B cell (primary cell): ENCODE data around the gene ACAD8. TPM values are rescaled to one million over a fixed set of nuclear protein-coding genes. Genes with fewer than 3 reads are reported as not detected.

Source experiments
- ATAC-seq: fragments of 200-7000 bp; cut with Tn5 transposase; one replicate; pipeline ENCODE4 v1.10.0; 2021; ENCODE audit warnings: low read depth, mild to moderate bottlenecking, moderate number of reproducible peaks, moderate library complexity
- CTCF ChIA-PET: fragments of 350-600 bp; sonication (Branson Sonifier 250); formaldehyde crosslinking; loops from one replicate; lab custom pipeline; 2021; ENCODE audit warnings: antibody characterized with exemption, inconsistent platforms; lab: Charles Lee
- POLR2A ChIA-PET: fragments of 350-600 bp; sonication (Branson Sonifier 250); formaldehyde crosslinking; loops from one replicate; lab custom pipeline; 2021; ENCODE audit warnings: antibody characterized with exemption; lab: Charles Lee
- DNase-seq: peaks from one replicate; pipeline ENCODE4 v3.0.0; 2013
- H2AFZ ChIP-seq: 2 replicates; pipeline ENCODE4 v1.6.1; 2012; ENCODE audit warnings: mild to moderate bottlenecking, low read depth, low read length; ENCODE audit not compliant: insufficient read depth, poor library complexity, severe bottlenecking
- H3K27ac ChIP-seq, 2 donors: 1 replicate in 1 of 2; 2 replicates in 1 of 2; pipeline ENCODE4 v1.5.1; 2012 to 2013; ENCODE audit warnings: low read length in 2 of 2, mild to moderate bottlenecking in 2 of 2, moderate library complexity in 1 of 2
- H3K27me3 ChIP-seq, 4 experiments: fragments of 200-600 bp in 1 of 4; sonication (generic) in 1 of 4; replicated peaks in 1 of 4; 1 replicate in 2 of 4; 2 replicates in 2 of 4; pipeline versions ENCODE4 v1.6.1 to v1.7.0; 2013 to 2016; ENCODE audit warnings: low read length in 3 of 4, mild to moderate bottlenecking in 2 of 4, mixed read lengths in 1 of 4, moderate library complexity in 1 of 4; ENCODE audit not compliant: insufficient read depth in 4 of 4, control insufficient read depth in 3 of 4; ENCODE audit errors: control extremely low read depth in 1 of 4
- H3K36me3 ChIP-seq, 2 experiments: replicated peaks in 1 of 2; 1 replicate in 1 of 2; 2 replicates in 1 of 2; pipeline versions ENCODE4 v1.6.1 to v1.7.1; 2013; ENCODE audit warnings: low read length in 1 of 2; ENCODE audit not compliant: insufficient read depth in 2 of 2, control insufficient read depth in 1 of 2; ENCODE audit errors: control extremely low read depth in 1 of 2, extremely low read depth in 1 of 2
- H3K4me1 ChIP-seq, 2 donors: fragments of 200-600 bp in 1 of 2; sonication (generic) in 1 of 2; 1 replicate in 1 of 2; 2 replicates in 1 of 2; pipeline versions ENCODE4 v1.5.1 to v1.6.1; 2013 to 2017; ENCODE audit warnings: low read length in 2 of 2; ENCODE audit not compliant: control insufficient read depth in 2 of 2, insufficient read depth in 2 of 2
- H3K4me2 ChIP-seq: replicated peaks from 2 replicates; pipeline ENCODE3; 2012; ENCODE audit warnings: mild to moderate bottlenecking, low read depth, low read length; ENCODE audit not compliant: poor library complexity, severe bottlenecking
- H3K4me3 ChIP-seq, 5 experiments: fragments of 200-600 bp in 1 of 5; sonication (generic) in 1 of 5; 1 replicate in 3 of 5; 2 replicates in 2 of 5; pipeline versions ENCODE4 v1.5.1 to v1.7.0; 2011 to 2016; ENCODE audit warnings: low read length in 4 of 5, mild to moderate bottlenecking in 4 of 5, low read depth in 2 of 5, control low read depth in 1 of 5, moderate library complexity in 1 of 5; ENCODE audit not compliant: insufficient read depth in 1 of 5; ENCODE audit errors: control extremely low read depth in 1 of 5, extremely low read depth in 1 of 5
- H3K79me2 ChIP-seq: fragments of 200-600 bp; sonication (generic); one replicate; pipeline ENCODE4 v1.6.0; 2016; ENCODE audit warnings: low read length; ENCODE audit not compliant: control insufficient read depth, insufficient read depth
- H3K9ac ChIP-seq: fragments of 200-600 bp; sonication (generic); 2 replicates; pipeline ENCODE4 v1.6.1; 2017; ENCODE audit warnings: mild to moderate bottlenecking, low read length, moderate library complexity
- H3K9me3 ChIP-seq, 3 donors: one replicate each; pipeline versions ENCODE4 v1.6.1 to v1.7.1; 2013; ENCODE audit warnings: low read length in 2 of 3; ENCODE audit not compliant: control insufficient read depth in 2 of 3, insufficient read depth in 1 of 3; ENCODE audit errors: control extremely low read depth in 1 of 3
- H4K20me1 ChIP-seq: 2 replicates; pipeline ENCODE4 v1.6.0; 2012; ENCODE audit warnings: mild to moderate bottlenecking, low read length; ENCODE audit not compliant: insufficient read depth, control insufficient read depth, poor library complexity, severe bottlenecking
- H3K27ac Mint-ChIP-seq: one replicate; pipeline ENCODE4 v1.8.0; 2021; ENCODE audit warnings: mixed read lengths
- H3K27me3 Mint-ChIP-seq: one replicate; pipeline ENCODE4 v1.8.0; 2021; ENCODE audit warnings: mixed read lengths
- H3K4me1 Mint-ChIP-seq: one replicate; pipeline ENCODE4 v1.8.0; 2021; ENCODE audit warnings: mixed read lengths
- H3K4me3 Mint-ChIP-seq: one replicate; pipeline ENCODE4 v1.8.0; 2021; ENCODE audit warnings: mixed read lengths
- H3K9me3 Mint-ChIP-seq: one replicate; pipeline ENCODE4 v1.8.0; 2022; ENCODE audit warnings: mixed read lengths; ENCODE audit not compliant: insufficient read depth
- CTCF ChIP-seq: fragments of 200-600 bp; IDR thresholded peaks from one replicate; pipeline ENCODE4 v1.8.0; 2022; ENCODE audit warnings: antibody characterized with exemption, mild to moderate bottlenecking
- EZH2 ChIP-seq: IDR thresholded peaks from 2 replicates; pipeline ENCODE4 v1.6.1; 2012; ENCODE audit warnings: borderline replicate concordance, low read depth, mild to moderate bottlenecking, moderate library complexity, low read length; ENCODE audit not compliant: insufficient read depth, poor library complexity, severe bottlenecking
- WGBS: methylation state at CpG from one replicate; pipeline ENCODE4 v1.1.5; 2013; ENCODE audit warnings: missing lambda C conversion rate; ENCODE audit not compliant: insufficient coverage; 5-methylcytosine and 5-hydroxymethylcytosine counted together
- intact Hi-C: fragments of 100-400 bp; cut with micrococcal nuclease; formaldehyde crosslinking; loops from one replicate; pipeline ENCODE4 v1.10.0; 2022
- polyA plus RNA-seq: library from polyadenylated mRNA; depleted of rRNA; stranded (reverse); fragments of >200 nt; gene quantifications from 2 replicates; pipeline ENCODE4 v1.2.3, GENCODE V29; 2012
- total RNA-seq, 2 donors: library from RNA; stranded (reverse); fragments of 120-200 nt in 1 of 2; gene quantifications; 1 replicate in 1 of 2; 2 replicates in 1 of 2; pipeline versions ENCODE4 v1.2.3 to v1.2.4, GENCODE V29; 2013 to 2022

The ACAD8 gene
- total and polyA plus RNA-seq, 2 donors (not counting 1 experiment from before 2014, with no cell fraction given): 26.5 to 33.6 TPM

- H3K27ac Mint-ChIP-seq: no peak overlapping the region
- no peak overlapping the region for H3K4me2 ChIP-seq
- ChIA-PET POLR2A (no interaction called here), CTCF (interaction anchor here (2.6 kb wide), 1 partner anchor 9 kb away, joined by 16 read pairs; no protein-coding TSS in a partner anchor)
- no peaks in the 10 kb centered on the region for H3K9me3 ChIP-seq
- H2AFZ ChIP-seq: no peak overlapping the region
- H3K4me3 Mint-ChIP-seq: no peak overlapping the region
- no peaks in the 10 kb centered on the region for H3K9me3 Mint-ChIP-seq
- peaks cover 5% of the 10 kb centered on the region for H3K27me3 Mint-ChIP-seq
- H3K36me3 ChIP-seq: no peaks in the 10 kb centered on the region
- no peak overlapping the region for H3K4me3 ChIP-seq
- H3K27me3 ChIP-seq: peaks cover 0 to 17% (median 7%) of the 10 kb centered on the region in 4 experiments
- TF ChIP-seq CTCF: no peak
- no peak for TF ChIP-seq EZH2
- H3K9ac ChIP-seq: no peak overlapping the region
- peaks cover 13% of the 10 kb centered on the region for H3K79me2 ChIP-seq
- no peak for DNase-seq
- H4K20me1 ChIP-seq: peaks cover 36% of the 10 kb centered on the region
- H3K4me1 ChIP-seq: peaks cover 22 to 24% of the 10 kb centered on the region in 2 donors
- intact Hi-C loops: no loop called here
- ATAC-seq: no peak
- 100% methylated on average over 1 of the region's 3 CpGs for WGBS
- no peak overlapping the region for H3K27ac ChIP-seq
- peaks cover 19% of the 10 kb centered on the region for H3K4me1 Mint-ChIP-seq
Measured at GRCh38 chr11:134235399-134235798, 18.0 kb upstream of the ACAD8 start.

- H4K20me1 ChIP-seq: peaks cover 20% of the 10 kb centered on the region
- Mint-ChIP-seq H3K27me3 (no peaks in the 10 kb centered on the region), H3K4me3 (no peak overlapping the region), H3K27ac (no peak overlapping the region), H3K9me3 (no peaks in the 10 kb centered on the region), H3K4me1 (peaks cover 7% of the 10 kb centered on the region)
- H3K4me3 ChIP-seq: no peak overlapping the region
- peaks cover 4% of the 10 kb centered on the region for H3K79me2 ChIP-seq
- ATAC-seq (no peak), DNase-seq (no peak)
- no peaks in the 10 kb centered on the region for H3K36me3 ChIP-seq
- H3K9me3 ChIP-seq: no peaks in the 10 kb centered on the region
- POLR2A ChIA-PET: no interaction called here
- TF ChIP-seq EZH2 (no peak), CTCF (no peak)
- H3K9ac ChIP-seq: no peak overlapping the region
- H3K27me3 ChIP-seq: peaks cover 0 to 8% (median 0%) of the 10 kb centered on the region in 4 experiments
- 96% methylated on average over 3 of the region's 7 CpGs for WGBS
- intact Hi-C loops: no loop called here
- H3K27ac ChIP-seq: no peak overlapping the region
- no peak overlapping the region for H3K4me2 ChIP-seq
- CTCF ChIA-PET: interaction anchor here (1.2 kb wide), 1 partner anchor 16 kb away, joined by 5 read pairs; the partner anchor contains the start of genes ACAD8 and THYN1
- no peak overlapping the region for H2AFZ ChIP-seq
- peaks cover 6 to 8% of the 10 kb centered on the region in 2 donors for H3K4me1 ChIP-seq
Measured at GRCh38 chr11:134236834-134237556, 16.4 kb upstream of the ACAD8 start.
